Neural cell (in vitro differentiated cells): ENCODE measurements around the gene RXRB.

Source experiments
- POLR2AphosphoS5 ChIP-seq: IDR thresholded peaks from 2 replicates; pipeline ENCODE4 v1.6.1; 2012
- REST ChIP-seq: IDR thresholded peaks from 2 replicates; pipeline ENCODE4 v1.6.1; 2012; ENCODE audit warnings: borderline replicate concordance
- SMC3 ChIP-seq: fragments of 450-650 bp; conservative IDR thresholded peaks from 2 replicates; pipeline ENCODE4 v1.6.1; 2014; ENCODE audit warnings: antibody characterized with exemption, mild to moderate bottlenecking, moderate library complexity; ENCODE audit not compliant: poor library complexity
- TF ChIP-seq, protein P1 (sequence below): fragments of 450-650 bp; IDR thresholded peaks from 2 replicates; pipeline ENCODE4 v1.5.1; 2014; ENCODE audit warnings: antibody characterized with exemption, mild to moderate bottlenecking, moderate library complexity; ENCODE audit not compliant: poor library complexity, severe bottlenecking

DNA sequence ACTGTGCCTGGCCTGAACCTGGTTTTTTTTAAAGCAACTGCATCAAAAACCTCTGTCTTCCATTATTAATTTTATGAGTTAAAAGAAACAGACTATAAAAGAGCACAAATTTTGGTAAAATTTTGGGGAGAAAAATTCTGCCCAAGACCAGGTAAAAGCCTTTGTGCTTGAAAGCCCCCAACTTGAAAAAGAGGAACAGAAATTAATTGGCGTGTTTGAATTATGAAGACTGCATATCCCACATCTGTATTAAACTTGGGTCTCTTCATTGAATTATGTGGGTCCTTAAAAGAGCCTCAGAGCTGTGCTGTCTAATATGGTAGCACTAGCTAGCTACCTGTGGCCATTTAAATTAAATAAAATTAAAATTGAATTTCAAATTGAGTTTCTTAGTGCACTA is 49.4 kb downstream of the RXRB start:
- TF ChIP-seq SMC3 (no peak), REST (no peak), POLR2AphosphoS5 (no peak)
- TF ChIP-seq, protein P1, sequence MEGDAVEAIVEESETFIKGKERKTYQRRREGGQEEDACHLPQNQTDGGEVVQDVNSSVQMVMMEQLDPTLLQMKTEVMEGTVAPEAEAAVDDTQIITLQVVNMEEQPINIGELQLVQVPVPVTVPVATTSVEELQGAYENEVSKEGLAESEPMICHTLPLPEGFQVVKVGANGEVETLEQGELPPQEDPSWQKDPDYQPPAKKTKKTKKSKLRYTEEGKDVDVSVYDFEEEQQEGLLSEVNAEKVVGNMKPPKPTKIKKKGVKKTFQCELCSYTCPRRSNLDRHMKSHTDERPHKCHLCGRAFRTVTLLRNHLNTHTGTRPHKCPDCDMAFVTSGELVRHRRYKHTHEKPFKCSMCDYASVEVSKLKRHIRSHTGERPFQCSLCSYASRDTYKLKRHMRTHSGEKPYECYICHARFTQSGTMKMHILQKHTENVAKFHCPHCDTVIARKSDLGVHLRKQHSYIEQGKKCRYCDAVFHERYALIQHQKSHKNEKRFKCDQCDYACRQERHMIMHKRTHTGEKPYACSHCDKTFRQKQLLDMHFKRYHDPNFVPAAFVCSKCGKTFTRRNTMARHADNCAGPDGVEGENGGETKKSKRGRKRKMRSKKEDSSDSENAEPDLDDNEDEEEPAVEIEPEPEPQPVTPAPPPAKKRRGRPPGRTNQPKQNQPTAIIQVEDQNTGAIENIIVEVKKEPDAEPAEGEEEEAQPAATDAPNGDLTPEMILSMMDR: no peak
